ENCODE measurements around the gene CCDC120. TPM values are rescaled to one million over a fixed set of nuclear protein-coding genes. Genes with fewer than 3 reads are reported as not detected.
A peak's percentile ranks its signal among the peaks of the same experiment; 100 is the strongest.

Gene CCDC120
- polyA plus RNA-seq, 1 donor: 27.3 TPM

DNA sequence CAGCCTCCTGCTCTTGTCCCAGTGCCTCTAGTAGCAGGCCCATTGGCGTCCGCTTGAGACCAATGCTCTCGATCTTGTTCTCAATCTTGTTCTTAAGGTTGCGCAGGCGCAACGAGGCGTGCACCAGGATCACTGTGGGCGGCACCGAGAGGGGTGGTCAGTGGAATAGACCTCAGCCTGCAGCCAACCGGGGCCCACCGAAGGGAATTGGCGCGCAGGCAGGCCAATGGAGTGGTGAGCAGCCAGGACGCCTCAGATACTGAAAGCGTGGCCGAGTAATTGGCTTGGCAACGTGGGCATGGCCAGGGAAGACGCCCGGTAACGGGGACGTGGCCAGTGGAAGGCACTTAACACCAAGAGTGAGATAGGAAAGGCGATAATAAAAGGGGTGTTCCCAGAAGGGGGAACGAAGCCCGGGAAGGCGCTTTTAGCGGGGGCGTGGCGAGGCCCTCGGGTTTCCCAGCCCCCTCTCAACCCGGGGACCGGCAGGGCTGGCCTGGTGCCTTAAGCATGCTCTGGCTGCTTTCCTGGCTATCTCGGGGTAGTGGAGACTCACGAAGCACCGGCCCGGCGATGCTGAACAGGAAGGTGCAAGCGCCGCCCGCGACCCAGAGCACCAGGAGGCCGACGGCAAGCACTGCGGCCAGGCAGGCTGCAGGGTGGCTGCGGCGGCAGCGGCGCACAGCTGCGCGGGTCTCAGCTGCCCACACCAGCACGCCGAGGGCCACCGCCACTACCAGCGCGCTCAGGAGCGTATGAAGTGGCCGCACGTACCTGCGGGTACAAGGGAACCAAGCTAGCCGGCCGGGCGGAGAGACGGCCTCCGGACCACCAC is 13.3 kb downstream of the CCDC120 start:
- Histone ChIP-seq H3K4me3 (ENCODE audit: low read length) (peak overlapping the region; percentile 68), H3K9me3 (ENCODE audit: control insufficient read depth, low read depth, low read length) (peaks cover 2% of the 10 kb centered on the region), H3K27me3 (ENCODE audit: control insufficient read depth, insufficient read depth, low read length) (no peaks in the 10 kb centered on the region), H3K36me3 (ENCODE audit: control insufficient read depth, insufficient read depth, low read length) (peaks cover 13% of the 10 kb centered on the region), H3K27ac (ENCODE audit: low read length) (peak overlapping the region; percentile 41), H3K4me1 (ENCODE audit: control insufficient read depth, insufficient read depth, low read length) (peaks cover 18% of the 10 kb centered on the region)
- WGBS (ENCODE audit: insufficient coverage, low lambda C conversion rate): no CpG with 5 or more reads among the region's 63 CpGs
- DNase-seq: peak; percentile 75 to 76

DNA sequence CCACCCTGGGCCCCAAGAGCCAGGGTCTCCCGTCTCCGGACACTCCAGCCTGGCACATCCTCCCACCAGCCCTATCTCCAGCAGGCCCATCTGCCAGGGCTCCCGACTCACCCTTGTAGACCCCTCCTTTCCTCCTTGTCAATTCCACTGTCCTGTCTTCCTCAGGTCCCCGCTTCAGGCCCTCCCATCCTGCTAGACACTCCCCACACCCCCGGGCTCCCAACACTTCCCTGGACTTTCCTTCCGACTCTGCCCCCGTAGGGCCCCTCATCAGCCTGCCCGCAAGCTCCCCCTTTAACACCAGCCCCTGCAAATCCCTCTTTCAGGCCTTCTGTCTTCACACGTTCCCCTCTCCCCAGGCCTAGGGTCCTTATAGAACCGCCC is 13.9 kb downstream of the CCDC120 start:
- Histone ChIP-seq H3K27me3 (ENCODE audit: control insufficient read depth, insufficient read depth, low read length) (no peaks in the 10 kb centered on the region), H3K27ac (ENCODE audit: low read length) (no peak overlapping the region), H3K4me3 (ENCODE audit: low read length) (peak overlapping the region; percentile 68), H3K9me3 (ENCODE audit: control insufficient read depth, low read depth, low read length) (peaks cover 2% of the 10 kb centered on the region), H3K4me1 (ENCODE audit: control insufficient read depth, insufficient read depth, low read length) (peaks cover 18% of the 10 kb centered on the region), H3K36me3 (ENCODE audit: control insufficient read depth, insufficient read depth, low read length) (peaks cover 9% of the 10 kb centered on the region)
- no CpG with 5 or more reads among the region's 10 CpGs for WGBS (ENCODE audit: insufficient coverage, low lambda C conversion rate)
- no peak for DNase-seq

DNA sequence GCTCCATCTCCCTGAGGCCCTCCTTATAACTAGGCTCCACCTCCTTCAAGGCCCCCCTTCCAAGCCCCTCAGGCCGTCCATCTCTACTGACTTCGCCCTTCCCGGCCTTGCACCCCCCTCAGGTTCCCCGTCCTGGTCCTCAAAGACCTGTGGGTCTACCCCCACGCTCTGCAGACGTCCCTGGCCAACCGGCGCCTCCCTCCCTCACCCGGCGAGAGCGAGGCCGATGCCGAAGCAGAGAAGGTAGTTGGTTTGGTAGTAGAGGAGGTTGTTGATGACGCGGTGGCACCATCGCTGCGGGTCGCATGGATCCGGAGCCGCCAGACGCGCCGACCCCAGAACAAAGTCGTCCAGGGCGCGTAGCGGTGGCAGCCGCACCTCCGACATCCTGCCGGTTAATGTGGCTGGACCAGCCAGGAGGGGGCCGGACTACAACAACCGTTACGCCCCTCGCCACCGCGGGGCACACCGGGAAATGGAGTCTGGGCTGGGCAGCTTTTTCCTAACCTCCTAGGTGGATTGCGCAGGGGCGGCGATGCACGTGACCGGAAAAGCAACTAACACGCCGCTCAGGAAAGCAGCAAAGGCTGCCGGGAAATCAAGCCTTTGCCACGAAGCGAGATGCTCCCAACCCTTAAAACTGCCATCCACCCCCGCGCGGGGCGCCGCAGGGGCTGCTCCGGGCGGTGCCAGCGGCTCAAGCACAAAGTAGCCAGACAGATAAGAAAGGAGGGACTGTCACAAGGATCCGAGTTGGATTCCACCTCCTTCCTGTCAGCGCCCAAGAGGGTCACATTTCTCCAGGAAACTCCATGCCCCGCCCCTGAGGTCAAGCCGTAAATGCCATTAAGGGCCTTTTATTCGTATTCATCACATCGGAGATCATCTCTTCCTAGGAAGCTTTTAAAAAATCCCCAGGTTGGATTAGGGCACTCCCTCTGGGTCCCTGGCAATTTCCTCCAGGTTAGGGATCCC is 15.1 kb downstream of the CCDC120 start, which contains the start of gene PRAF2:
Gene PRAF2 (minus strand): TSS at position 402 of the 975 bp plus-strand sequence. CDS start 15 bp downstream, at position 387.
- peak within 1 kb of the TSS; percentile 68 for H3K4me3 ChIP-seq (ENCODE audit: low read length)
- WGBS (ENCODE audit: insufficient coverage, low lambda C conversion rate): no CpG with 5 or more reads among the region's 61 CpGs
- H3K27me3 ChIP-seq (ENCODE audit: control insufficient read depth, insufficient read depth, low read length): no peaks in the 10 kb centered on the region
- H3K4me1 ChIP-seq (ENCODE audit: control insufficient read depth, insufficient read depth, low read length): peaks cover 21% of the 10 kb centered on the region
- H3K9me3 ChIP-seq (ENCODE audit: control insufficient read depth, low read depth, low read length): peaks cover 2% of the 10 kb centered on the region
- peaks cover 9% of the 10 kb centered on the region for H3K36me3 ChIP-seq (ENCODE audit: control insufficient read depth, insufficient read depth, low read length)
- H3K27ac ChIP-seq (ENCODE audit: low read length): peak within 1 kb of the TSS; percentile 48
- DNase-seq: peak; percentile 88 to 91

DNA sequence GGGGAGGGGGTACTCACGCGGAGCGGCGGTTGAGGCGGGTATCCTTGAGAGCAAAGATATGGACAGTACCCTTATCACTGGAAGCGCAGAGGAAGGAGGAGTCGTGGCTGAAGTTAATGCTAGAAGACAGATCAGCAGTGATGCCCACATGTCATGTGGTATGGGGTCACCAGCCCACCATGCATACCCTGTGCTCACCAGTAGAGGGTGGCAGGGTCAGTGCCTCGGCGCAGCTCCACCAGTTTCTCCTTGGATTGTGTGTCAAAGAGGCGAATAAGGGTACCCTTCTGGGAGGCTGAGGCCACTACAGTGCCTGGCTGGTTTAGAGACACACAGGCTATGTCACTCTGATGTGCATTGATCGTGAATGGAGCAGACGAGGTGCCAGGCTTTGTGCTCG is 16.5 kb downstream of the CCDC120 start:
- H3K4me1 ChIP-seq (ENCODE audit: control insufficient read depth, insufficient read depth, low read length): peaks cover 26% of the 10 kb centered on the region
- H3K9me3 ChIP-seq (ENCODE audit: control insufficient read depth, low read depth, low read length): peaks cover 2% of the 10 kb centered on the region
- H3K27ac ChIP-seq (ENCODE audit: low read length): no peak overlapping the region
- no CpG with 5 or more reads among the region's 13 CpGs for WGBS (ENCODE audit: insufficient coverage, low lambda C conversion rate)
- peaks cover 9% of the 10 kb centered on the region for H3K36me3 ChIP-seq (ENCODE audit: control insufficient read depth, insufficient read depth, low read length)
- H3K4me3 ChIP-seq (ENCODE audit: low read length): no peak overlapping the region
- H3K27me3 ChIP-seq (ENCODE audit: control insufficient read depth, insufficient read depth, low read length): no peaks in the 10 kb centered on the region
- DNase-seq: no peak

DNA sequence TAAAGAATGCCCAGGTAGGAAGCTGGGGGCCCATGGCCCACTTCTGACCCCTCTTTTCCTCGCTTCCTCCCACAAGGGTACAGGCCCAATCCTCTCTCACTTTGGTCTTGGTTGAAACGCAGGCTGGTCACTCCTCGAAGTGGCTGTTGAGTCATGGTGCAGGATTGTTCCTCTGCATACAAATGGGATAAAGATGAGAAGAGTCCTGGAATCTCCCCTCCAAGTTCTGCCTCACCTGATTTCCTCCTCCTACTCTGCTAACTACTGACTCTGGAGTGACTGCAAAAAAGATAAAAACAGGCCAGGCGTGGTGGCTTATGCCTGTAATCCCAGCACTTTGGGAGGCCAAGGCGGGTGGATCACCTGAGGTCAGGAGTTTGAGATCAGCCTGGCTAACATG is 19.1 kb downstream of the CCDC120 start:
- Histone ChIP-seq H3K27me3 (ENCODE audit: control insufficient read depth, insufficient read depth, low read length) (no peaks in the 10 kb centered on the region), H3K4me3 (ENCODE audit: low read length) (no peak overlapping the region), H3K36me3 (ENCODE audit: control insufficient read depth, insufficient read depth, low read length) (peaks cover 9% of the 10 kb centered on the region), H3K9me3 (ENCODE audit: control insufficient read depth, low read depth, low read length) (peaks cover 2% of the 10 kb centered on the region), H3K27ac (ENCODE audit: low read length) (no peak overlapping the region), H3K4me1 (ENCODE audit: control insufficient read depth, insufficient read depth, low read length) (peaks cover 16% of the 10 kb centered on the region)
- no CpG with 5 or more reads among the region's 5 CpGs for WGBS (ENCODE audit: insufficient coverage, low lambda C conversion rate)
- no peak for DNase-seq

DNA sequence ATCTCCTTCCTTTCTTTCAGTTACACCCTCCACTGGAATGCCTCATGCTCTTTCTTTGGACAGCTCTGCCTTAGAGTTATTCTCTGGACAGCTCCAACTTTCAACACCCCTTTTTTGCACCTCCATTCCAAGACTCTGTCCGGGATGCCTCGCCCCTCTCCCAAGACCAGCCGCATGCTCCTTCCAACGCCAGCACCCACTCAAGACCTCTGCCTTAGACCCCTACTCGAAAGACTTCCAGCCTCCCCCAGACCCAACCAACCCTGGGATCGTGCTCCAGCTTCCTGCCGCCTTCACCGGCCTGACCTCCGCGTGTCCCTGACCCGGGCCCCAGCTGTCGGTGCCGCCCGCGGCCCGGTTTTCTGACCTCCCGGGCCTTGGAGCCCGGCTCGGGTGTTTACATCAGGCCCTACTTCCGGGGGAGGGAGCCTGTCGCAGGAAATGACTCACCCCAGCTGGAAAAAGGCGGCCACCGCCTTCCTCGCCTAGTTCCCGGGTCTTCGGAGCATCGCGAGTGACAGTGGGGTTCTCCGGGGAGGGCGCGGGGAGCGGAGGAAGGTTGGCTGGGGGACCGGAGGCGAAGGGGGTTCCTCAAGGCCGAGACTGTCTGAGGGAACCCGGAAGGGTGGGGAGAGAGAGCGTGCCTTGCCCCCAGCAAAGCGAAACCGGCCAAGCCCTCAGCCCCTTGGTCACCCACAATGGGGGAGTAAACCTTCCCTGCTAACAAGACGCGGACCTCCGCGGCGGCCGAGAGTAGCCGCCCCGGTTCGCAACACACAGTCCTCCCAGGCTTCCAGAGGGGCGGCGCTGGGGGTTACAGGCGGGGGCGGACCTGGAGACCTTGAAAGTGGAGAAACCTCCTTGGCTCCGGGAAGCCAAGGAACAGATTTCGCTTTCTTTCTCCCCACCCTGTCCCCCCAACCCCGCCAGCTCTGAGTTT is 21.0 kb downstream of the CCDC120 start, which contains the start of gene WDR45:
Gene WDR45 (minus strand): TSS at position 399 of the 940 bp plus-strand sequence. CDS start 1,792 bp downstream, outside the sequence.
- Histone ChIP-seq H3K4me1 (ENCODE audit: control insufficient read depth, insufficient read depth, low read length) (peaks cover 8% of the 10 kb centered on the region), H3K27ac (ENCODE audit: low read length) (peak within 1 kb of the TSS; percentile 90), H3K4me3 (ENCODE audit: low read length) (peak within 1 kb of the TSS; percentile 85), H3K9me3 (ENCODE audit: control insufficient read depth, low read depth, low read length) (no peaks in the 10 kb centered on the region), H3K27me3 (ENCODE audit: control insufficient read depth, insufficient read depth, low read length) (no peaks in the 10 kb centered on the region), H3K36me3 (ENCODE audit: control insufficient read depth, insufficient read depth, low read length) (peaks cover 7% of the 10 kb centered on the region)
- peak; percentile 57 to 80 for DNase-seq
- WGBS (ENCODE audit: insufficient coverage, low lambda C conversion rate): no CpG with 5 or more reads among the region's 55 CpGs

DNA sequence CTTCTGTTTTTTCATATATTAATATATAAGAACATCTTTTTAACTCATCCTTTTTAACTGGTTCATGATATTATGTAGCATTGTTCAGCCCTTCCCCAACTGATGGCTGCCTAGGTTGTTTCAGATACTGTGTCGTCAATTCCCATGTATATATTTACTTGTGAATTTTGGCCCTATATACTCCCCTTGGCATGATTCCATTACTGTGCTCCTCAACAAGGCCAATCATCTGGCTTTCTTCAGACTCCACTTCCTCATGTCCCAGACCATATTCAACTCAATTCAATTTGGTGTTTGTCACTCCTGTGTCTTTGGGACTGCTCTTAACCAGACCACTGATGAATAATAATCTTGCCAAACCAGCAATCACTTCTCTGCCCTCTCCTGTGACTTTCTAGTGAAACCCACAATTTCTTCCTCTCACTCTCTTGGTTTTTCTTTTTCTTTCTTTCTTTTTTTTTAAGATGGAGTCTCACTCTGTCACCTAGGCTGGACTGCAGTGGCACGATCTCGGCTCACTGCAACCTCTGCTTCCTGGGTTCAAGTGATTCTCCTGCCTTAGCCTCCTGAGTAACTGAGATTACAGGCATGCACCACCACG is 23.6 kb downstream of the CCDC120 start:
- WGBS (ENCODE audit: insufficient coverage, low lambda C conversion rate): no CpG with 5 or more reads among the region's 4 CpGs
- no peak overlapping the region for H3K4me3 ChIP-seq (ENCODE audit: low read length)
- peaks cover 8% of the 10 kb centered on the region for H3K4me1 ChIP-seq (ENCODE audit: control insufficient read depth, insufficient read depth, low read length)
- no peak overlapping the region for H3K27ac ChIP-seq (ENCODE audit: low read length)
- H3K27me3 ChIP-seq (ENCODE audit: control insufficient read depth, insufficient read depth, low read length): no peaks in the 10 kb centered on the region
- no peak for DNase-seq
- H3K9me3 ChIP-seq (ENCODE audit: control insufficient read depth, low read depth, low read length): no peaks in the 10 kb centered on the region
- no peaks in the 10 kb centered on the region for H3K36me3 ChIP-seq (ENCODE audit: control insufficient read depth, insufficient read depth, low read length)

DNA sequence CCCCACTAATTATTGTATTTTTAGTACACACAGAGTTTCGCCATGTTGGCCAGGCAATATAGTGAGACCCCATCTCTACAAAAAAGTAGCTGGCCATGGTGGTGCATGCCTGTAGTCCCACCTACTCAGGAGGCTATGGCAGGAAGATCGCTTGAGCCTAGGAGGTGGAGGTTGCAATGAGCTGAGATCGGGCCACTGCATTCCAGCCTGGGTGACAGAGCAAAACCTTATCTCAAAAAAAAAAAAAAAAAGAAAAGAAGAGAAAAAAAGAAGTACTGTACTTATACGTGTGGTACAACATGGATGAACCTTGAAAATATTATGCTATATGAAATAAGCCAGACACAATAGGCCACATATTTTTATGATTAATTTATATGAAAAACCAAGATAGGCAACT is 30.8 kb downstream of the CCDC120 start:
- Histone ChIP-seq H3K36me3 (ENCODE audit: control insufficient read depth, insufficient read depth, low read length) (no peaks in the 10 kb centered on the region), H3K9me3 (ENCODE audit: control insufficient read depth, low read depth, low read length) (no peaks in the 10 kb centered on the region), H3K27ac (ENCODE audit: low read length) (no peak overlapping the region), H3K4me3 (ENCODE audit: low read length) (no peak overlapping the region), H3K4me1 (ENCODE audit: control insufficient read depth, insufficient read depth, low read length) (no peaks in the 10 kb centered on the region), H3K27me3 (ENCODE audit: control insufficient read depth, insufficient read depth, low read length) (no peaks in the 10 kb centered on the region)
- DNase-seq: no peak
- WGBS (ENCODE audit: insufficient coverage, low lambda C conversion rate): no CpG with 5 or more reads among the region's 4 CpGs

DNA sequence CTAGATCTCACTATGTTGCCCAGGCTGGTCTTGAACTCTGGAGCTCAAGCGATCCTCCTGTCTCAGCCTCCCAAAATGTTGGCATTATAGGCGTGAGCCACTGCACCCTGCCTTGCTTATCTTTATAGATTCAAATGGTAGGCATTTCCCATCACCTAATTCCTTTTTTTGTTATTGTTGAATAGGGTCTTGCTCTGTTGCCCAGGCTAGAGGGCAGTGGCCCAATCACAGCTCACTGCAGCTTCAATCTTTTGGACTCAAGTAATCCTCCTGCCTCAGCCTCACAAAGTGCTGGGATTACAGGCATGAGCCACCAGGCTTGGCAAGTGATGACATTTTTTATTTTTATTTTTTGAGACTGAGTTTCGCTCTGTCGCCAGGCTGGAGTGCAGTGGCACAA is 37.6 kb downstream of the CCDC120 start:
- Histone ChIP-seq H3K4me1 (ENCODE audit: control insufficient read depth, insufficient read depth, low read length) (no peaks in the 10 kb centered on the region), H3K4me3 (ENCODE audit: low read length) (no peak overlapping the region), H3K27ac (ENCODE audit: low read length) (no peak overlapping the region), H3K9me3 (ENCODE audit: control insufficient read depth, low read depth, low read length) (no peaks in the 10 kb centered on the region), H3K27me3 (ENCODE audit: control insufficient read depth, insufficient read depth, low read length) (no peaks in the 10 kb centered on the region), H3K36me3 (ENCODE audit: control insufficient read depth, insufficient read depth, low read length) (no peaks in the 10 kb centered on the region)
- no peak for DNase-seq
- WGBS (ENCODE audit: insufficient coverage, low lambda C conversion rate): no CpG with 5 or more reads among the region's 4 CpGs

Measured in large intestine (tissue), 3 donors.